HUES64 (cell line): Measurements from ENCODE around the gene PON3.

Experiments
- H3K27ac ChIP-seq: 2 replicates; pipeline ENCODE4 v1.7.0; 2013; ENCODE audit warnings: low read depth, low read length, inconsistent platforms
- H3K27me3 ChIP-seq: 2 replicates; pipeline ENCODE4 v1.6.1; 2013; ENCODE audit warnings: mild to moderate bottlenecking, low read length; ENCODE audit not compliant: insufficient read depth
- H3K36me3 ChIP-seq: 2 replicates; pipeline ENCODE4 v1.6.1; 2013; ENCODE audit warnings: mild to moderate bottlenecking, low read length; ENCODE audit not compliant: insufficient read depth
- H3K4me1 ChIP-seq: 2 replicates; pipeline ENCODE4 v1.6.1; 2013; ENCODE audit warnings: mild to moderate bottlenecking, low read length, moderate library complexity; ENCODE audit not compliant: insufficient read depth
- H3K4me3 ChIP-seq: 2 replicates; pipeline ENCODE4 v1.5.1; 2013; ENCODE audit warnings: mild to moderate bottlenecking, low read length, moderate library complexity
- H3K9ac ChIP-seq: 2 replicates; pipeline ENCODE4 v1.6.1; 2013; ENCODE audit warnings: mild to moderate bottlenecking, low read depth, low read length
- H3K9me3 ChIP-seq: 2 replicates; pipeline ENCODE4 v1.6.1; 2013; ENCODE audit warnings: low read depth, low read length; ENCODE audit not compliant: insufficient read depth
- WGBS: fragments of 150-250, 120-280 bp; methylation state at CpG from one replicate; pipeline ENCODE4 v1.1.7; 2013; ENCODE audit warnings: missing lambda C conversion rate; 5-methylcytosine and 5-hydroxymethylcytosine counted together

The PON3 gene

DNA sequence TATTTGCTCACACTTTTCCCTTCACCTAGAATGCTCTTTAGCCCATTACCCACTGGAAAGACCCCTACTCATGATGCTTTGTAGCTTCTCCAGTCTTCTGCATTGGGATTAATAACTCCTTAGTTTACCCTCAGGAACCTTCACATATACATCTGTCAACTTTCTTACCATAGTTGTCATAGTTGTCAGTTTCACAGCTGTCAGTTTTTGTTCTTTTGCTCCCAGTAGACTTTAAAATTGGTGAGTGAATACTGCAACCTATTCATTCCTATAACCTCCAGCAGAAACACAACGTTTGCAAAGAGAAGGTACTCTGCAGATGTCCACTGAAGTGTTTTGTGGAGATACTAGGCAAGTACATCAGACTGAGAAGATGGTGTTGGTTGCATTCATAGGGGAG, 74.5 kb downstream of the PON3 start:
- H3K9ac ChIP-seq = no peak overlapping the region
- no peaks in the 10 kb centered on the region for H3K36me3 ChIP-seq
- H3K4me1 ChIP-seq = 0 out of 2 replicates have a peak, but pooled peaks cover 3% of the 10 kb centered on the region
- H3K9me3 ChIP-seq = no peaks in the 10 kb centered on the region
- H3K27me3 ChIP-seq = peaks cover 13% of the 10 kb centered on the region
- H3K27ac ChIP-seq = no peak overlapping the region
- no peak overlapping the region for H3K4me3 ChIP-seq
- 94% methylated on average over 1 of the region's 1 CpG for WGBS

DNA sequence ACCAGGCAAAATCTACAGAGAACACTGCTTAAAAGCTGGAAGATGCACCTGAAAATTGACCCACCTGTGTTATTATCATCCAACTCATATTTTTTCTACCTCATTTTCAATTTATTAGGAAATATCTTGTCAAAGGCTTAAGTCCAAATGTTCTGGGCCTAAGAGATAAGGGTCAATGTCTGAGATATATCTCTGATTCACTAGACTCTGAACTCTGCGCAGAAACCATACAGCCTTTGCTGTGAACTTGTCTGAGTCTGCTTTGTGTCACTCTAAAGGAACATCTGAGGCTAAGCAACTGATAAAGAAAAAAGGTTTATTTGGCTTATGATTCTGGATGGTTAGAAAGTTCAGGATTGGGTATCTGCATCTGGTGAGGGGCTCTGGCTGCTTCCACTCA, 75.5 kb downstream of the PON3 start:
- Histone ChIP-seq H3K4me1 (0 out of 2 replicates have a peak, but pooled peaks cover 3% of the 10 kb centered on the region), H3K9ac (no peak overlapping the region), H3K36me3 (no peaks in the 10 kb centered on the region), H3K9me3 (no peaks in the 10 kb centered on the region), H3K27ac (no peak overlapping the region), H3K27me3 (peaks cover 13% of the 10 kb centered on the region), H3K4me3 (no peak overlapping the region)
- 98% methylated on average over 1 of the region's 1 CpG for WGBS

DNA sequence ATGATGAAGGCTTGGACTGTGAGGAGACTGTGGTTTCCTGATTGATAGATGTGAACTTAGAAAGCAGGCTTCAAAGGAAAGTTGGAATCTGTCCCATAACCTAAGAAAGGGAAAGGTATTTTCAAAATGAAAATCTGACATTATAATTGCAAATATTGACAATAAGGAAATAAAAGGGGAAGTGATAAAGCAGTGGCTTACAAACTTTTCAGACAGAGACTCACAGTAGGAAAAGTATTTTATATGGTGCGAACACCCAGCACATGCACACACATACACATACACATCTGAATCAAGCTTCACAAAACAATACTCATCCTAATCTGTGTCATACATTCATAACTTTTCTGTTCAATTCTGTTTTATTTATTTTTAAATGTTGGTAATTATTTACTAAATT, 76.6 kb downstream of the PON3 start:
- no peak overlapping the region for H3K9ac ChIP-seq

DNA sequence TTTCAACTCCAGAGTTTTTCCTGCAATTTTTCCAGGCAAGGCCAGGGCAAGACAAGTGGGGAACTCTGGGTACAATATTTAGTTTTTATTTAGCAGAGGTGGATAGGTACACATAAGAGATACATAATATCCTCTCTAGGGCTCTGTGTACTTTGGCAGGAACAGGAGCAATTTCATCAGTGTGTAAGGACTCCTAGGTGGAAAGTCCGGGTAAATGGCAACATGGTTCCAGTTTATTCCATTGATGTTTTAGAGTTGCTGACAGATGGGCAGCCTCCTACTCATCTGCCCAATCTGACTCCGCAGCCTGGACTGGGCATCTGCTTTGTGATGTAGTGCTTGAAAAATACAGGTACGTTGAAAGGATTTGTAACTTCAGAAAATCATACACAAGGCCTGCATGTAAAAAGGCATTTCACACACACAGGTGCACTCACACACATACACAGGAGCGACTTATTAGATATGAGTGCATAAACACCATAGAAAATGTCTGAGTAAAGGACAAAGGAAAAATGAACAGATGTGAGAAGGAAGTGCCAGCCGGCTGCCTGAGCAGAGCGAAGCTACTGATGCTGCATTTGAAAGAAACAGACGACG, 77.6 kb downstream of the PON3 start:
- H3K36me3 ChIP-seq = no peaks in the 10 kb centered on the region
- WGBS = 90% methylated on average over 6 of the region's 8 CpGs
- H3K4me1 ChIP-seq = no peaks in the 10 kb centered on the region
- H3K27me3 ChIP-seq = no peaks in the 10 kb centered on the region
- no peaks in the 10 kb centered on the region for H3K9me3 ChIP-seq
- H3K9ac ChIP-seq = no peak overlapping the region
- no peak overlapping the region for H3K4me3 ChIP-seq
- H3K27ac ChIP-seq = no peak overlapping the region

More for the DNA sequence above, 76.6 kb downstream of the PON3 start:
- no peak overlapping the region for H3K4me3 ChIP-seq
- H3K9me3 ChIP-seq = no peaks in the 10 kb centered on the region
- H3K36me3 ChIP-seq = no peaks in the 10 kb centered on the region
- WGBS = 78% methylated on average over 1 of the region's 1 CpG
- peaks cover 6% of the 10 kb centered on the region for H3K27me3 ChIP-seq
- H3K4me1 ChIP-seq = 0 out of 2 replicates have a peak, but pooled peaks cover 3% of the 10 kb centered on the region
- no peak overlapping the region for H3K27ac ChIP-seq

GRCh38 chr7:95317966-95318365, 78.2 kb downstream of the PON3 start:
- no peaks in the 10 kb centered on the region for H3K27me3 ChIP-seq
- H3K36me3 ChIP-seq = no peaks in the 10 kb centered on the region
- no peak overlapping the region for H3K9ac ChIP-seq
- H3K4me3 ChIP-seq = no peak overlapping the region
- H3K9me3 ChIP-seq = no peaks in the 10 kb centered on the region
- H3K27ac ChIP-seq = no peak overlapping the region
- no peaks in the 10 kb centered on the region for H3K4me1 ChIP-seq
- 94% methylated on average over 2 of the region's 3 CpGs for WGBS

- no peak overlapping the region for H3K9ac ChIP-seq
- H3K9me3 ChIP-seq = no peaks in the 10 kb centered on the region
- no peaks in the 10 kb centered on the region for H3K36me3 ChIP-seq
- H3K4me1 ChIP-seq = no peaks in the 10 kb centered on the region
- H3K27ac ChIP-seq = no peak overlapping the region
- H3K4me3 ChIP-seq = no peak overlapping the region
- WGBS = 68% methylated on average over 2 of the region's 2 CpGs
- no peaks in the 10 kb centered on the region for H3K27me3 ChIP-seq
Observed at GRCh38 chr7:95317546-95317945, 78.6 kb downstream of the PON3 start.

- no peaks in the 10 kb centered on the region for H3K27me3 ChIP-seq
- H3K4me1 ChIP-seq = no peaks in the 10 kb centered on the region
- H3K9ac ChIP-seq = no peak overlapping the region
- H3K27ac ChIP-seq = no peak overlapping the region
- H3K36me3 ChIP-seq = no peaks in the 10 kb centered on the region
- H3K4me3 ChIP-seq = no peak overlapping the region
- 86% methylated on average over 1 of the region's 2 CpGs for WGBS
- no peaks in the 10 kb centered on the region for H3K9me3 ChIP-seq
Observed at GRCh38 chr7:95316588-95316987, 79.6 kb downstream of the PON3 start.

GRCh38 chr7:95312561-95312960, 83.6 kb downstream of the PON3 start:
- WGBS = 96% methylated on average over 4 of the region's 4 CpGs
- H3K4me1 ChIP-seq = no peaks in the 10 kb centered on the region
- no peak overlapping the region for H3K4me3 ChIP-seq
- no peak overlapping the region for H3K27ac ChIP-seq
- H3K9me3 ChIP-seq = no peaks in the 10 kb centered on the region
- no peaks in the 10 kb centered on the region for H3K36me3 ChIP-seq
- H3K9ac ChIP-seq = no peak overlapping the region
- no peaks in the 10 kb centered on the region for H3K27me3 ChIP-seq

DNA sequence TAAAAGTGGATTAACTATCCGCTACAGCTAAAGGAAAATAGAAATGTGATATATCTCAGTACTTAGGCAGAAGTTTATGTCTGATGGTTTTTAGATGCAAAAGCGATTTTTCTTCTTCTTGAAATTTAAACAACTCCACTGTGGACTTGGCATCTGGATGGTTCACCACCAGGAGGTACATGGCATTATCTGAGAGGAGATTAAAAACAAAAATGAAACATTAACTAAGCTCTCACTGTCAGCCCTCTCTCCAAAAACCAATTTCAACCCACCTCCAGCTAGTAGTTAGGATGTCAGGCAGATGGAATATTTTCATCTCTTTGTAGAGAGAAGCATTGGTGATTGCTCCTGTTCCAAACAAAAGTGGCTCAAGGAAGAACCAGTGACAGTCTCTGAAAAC, 84.8 kb downstream of the PON3 start:
- no peaks in the 10 kb centered on the region for H3K27me3 ChIP-seq
- H3K9ac ChIP-seq = no peak overlapping the region
- no peak overlapping the region for H3K27ac ChIP-seq
- no peaks in the 10 kb centered on the region for H3K4me1 ChIP-seq
- WGBS = 100% methylated on average over 1 of the region's 2 CpGs
- H3K9me3 ChIP-seq = no peaks in the 10 kb centered on the region
- no peaks in the 10 kb centered on the region for H3K36me3 ChIP-seq
- no peak overlapping the region for H3K4me3 ChIP-seq

- Histone ChIP-seq H3K9me3 (no peaks in the 10 kb centered on the region), H3K4me1 (0 out of 2 replicates have a peak, but pooled peaks cover 2% of the 10 kb centered on the region), H3K36me3 (no peaks in the 10 kb centered on the region), H3K27ac (no peak overlapping the region), H3K9ac (no peak overlapping the region), H3K27me3 (no peaks in the 10 kb centered on the region), H3K4me3 (no peak overlapping the region)
- 86% methylated on average over 2 of the region's 2 CpGs for WGBS
Observed at GRCh38 chr7:95309951-95310350, 86.2 kb downstream of the PON3 start.
